Skeletal muscle satellite cell (primary cell): Measurements from ENCODE around the gene EBPL.
"Not testable (repeated sequence)": the region's sequence is repeated elsewhere in the genome, so short reads cannot be mapped to it uniquely, and the experiment has no call there.

Experiments
- H3K27me3 ChIP-seq: 2 replicates; pipeline ENCODE4 v1.7.0; 2013; ENCODE audit warnings: low read length; ENCODE audit not compliant: control insufficient read depth, insufficient read depth
- H3K36me3 ChIP-seq: 2 replicates; pipeline ENCODE4 v1.7.0; 2013; ENCODE audit warnings: mild to moderate bottlenecking, control low read depth, low read length; ENCODE audit not compliant: insufficient read depth
- H3K4me1 ChIP-seq: 2 replicates; pipeline ENCODE4 v1.7.0; 2013; ENCODE audit warnings: low read length; ENCODE audit not compliant: control insufficient read depth, insufficient read depth
- H3K4me2 ChIP-seq: 2 replicates; pipeline ENCODE4 v1.7.0; 2013; ENCODE audit warnings: mild to moderate bottlenecking, low read length
- H3K4me3 ChIP-seq: 2 replicates; pipeline ENCODE4 v1.7.0; 2013; ENCODE audit warnings: low read length
- H3K9ac ChIP-seq: 2 replicates; pipeline ENCODE4 v1.7.0; 2013; ENCODE audit warnings: mild to moderate bottlenecking, low read depth, low read length, moderate library complexity
- H3K9me3 ChIP-seq: replicated peaks from 2 replicates; pipeline ENCODE4 v1.7.0; 2013; ENCODE audit warnings: mild to moderate bottlenecking, control low read depth, low read length

EBPL gene

GRCh38 chr13:49629947-49630346 is 61.3 kb downstream of the EBPL start:
- H3K9me3 ChIP-seq, result no peaks in the 10 kb centered on the region
- H3K4me1 ChIP-seq, result peaks cover 6% of the 10 kb centered on the region
- no peak overlapping the region for H3K9ac ChIP-seq
- no peak overlapping the region for H3K4me3 ChIP-seq
- no peaks in the 10 kb centered on the region for H3K36me3 ChIP-seq
- H3K27me3 ChIP-seq, result no peaks in the 10 kb centered on the region
- no peak overlapping the region for H3K4me2 ChIP-seq

DNA sequence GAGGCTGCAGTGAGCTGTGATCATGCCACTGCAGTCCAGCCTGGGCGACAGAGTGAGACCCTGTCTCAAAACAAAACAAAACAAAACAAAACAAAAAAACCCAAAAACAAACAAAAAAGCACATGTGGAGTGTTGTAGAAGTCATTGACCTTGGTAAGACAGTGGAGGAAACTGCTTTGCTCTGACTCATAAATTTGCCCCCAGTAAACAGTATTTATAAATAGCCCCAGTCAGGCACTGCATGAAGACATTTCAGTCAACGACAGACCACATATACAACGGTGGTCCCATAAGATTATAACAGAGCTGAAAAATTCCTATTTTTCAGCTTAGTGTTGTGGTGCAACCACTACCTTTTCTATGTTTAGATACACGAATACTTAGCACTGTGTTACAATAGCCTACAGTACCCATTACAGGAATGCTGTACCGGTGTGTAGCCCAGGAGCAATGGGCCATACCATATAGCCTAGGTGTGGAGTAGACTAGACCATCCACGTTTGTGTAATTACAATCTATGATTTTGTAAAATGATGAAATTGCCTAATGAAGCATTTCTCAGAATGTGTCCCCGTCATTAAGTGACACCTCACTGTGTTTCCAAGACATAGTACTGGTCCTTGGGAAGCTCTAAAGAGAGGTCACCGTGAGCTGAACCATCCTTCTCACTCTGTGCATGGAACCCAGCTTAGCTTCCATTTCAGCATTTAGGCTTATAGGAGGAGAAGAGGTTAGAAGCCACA is 61.9 kb downstream of the EBPL start:
- Histone ChIP-seq H3K36me3 (no peaks in the 10 kb centered on the region), H3K4me2 (no peak overlapping the region), H3K4me1 (peaks cover 6% of the 10 kb centered on the region), H3K9me3 (no peaks in the 10 kb centered on the region), H3K27me3 (peaks cover 2% of the 10 kb centered on the region), H3K4me3 (no peak overlapping the region), H3K9ac (no peak overlapping the region)

- peaks cover 6% of the 10 kb centered on the region for H3K4me1 ChIP-seq
- no peak within 1 kb of the TSS for H3K4me2 ChIP-seq
- peaks cover 10% of the 10 kb centered on the region for H3K27me3 ChIP-seq
- no peak within 1 kb of the TSS for H3K4me3 ChIP-seq
- no peak within 1 kb of the TSS for H3K9ac ChIP-seq
- H3K36me3 ChIP-seq, result no peaks in the 10 kb centered on the region
- H3K9me3 ChIP-seq, result no peaks in the 10 kb centered on the region
These were observed 63.2 kb downstream of the EBPL start, which contains the start of gene ARL11 for GRCh38 chr13:49627831-49628652. TSS of gene ARL11 (plus strand) at chr13:49628507. CDS start at chr13:49630448, 1,941 bp downstream.

DNA sequence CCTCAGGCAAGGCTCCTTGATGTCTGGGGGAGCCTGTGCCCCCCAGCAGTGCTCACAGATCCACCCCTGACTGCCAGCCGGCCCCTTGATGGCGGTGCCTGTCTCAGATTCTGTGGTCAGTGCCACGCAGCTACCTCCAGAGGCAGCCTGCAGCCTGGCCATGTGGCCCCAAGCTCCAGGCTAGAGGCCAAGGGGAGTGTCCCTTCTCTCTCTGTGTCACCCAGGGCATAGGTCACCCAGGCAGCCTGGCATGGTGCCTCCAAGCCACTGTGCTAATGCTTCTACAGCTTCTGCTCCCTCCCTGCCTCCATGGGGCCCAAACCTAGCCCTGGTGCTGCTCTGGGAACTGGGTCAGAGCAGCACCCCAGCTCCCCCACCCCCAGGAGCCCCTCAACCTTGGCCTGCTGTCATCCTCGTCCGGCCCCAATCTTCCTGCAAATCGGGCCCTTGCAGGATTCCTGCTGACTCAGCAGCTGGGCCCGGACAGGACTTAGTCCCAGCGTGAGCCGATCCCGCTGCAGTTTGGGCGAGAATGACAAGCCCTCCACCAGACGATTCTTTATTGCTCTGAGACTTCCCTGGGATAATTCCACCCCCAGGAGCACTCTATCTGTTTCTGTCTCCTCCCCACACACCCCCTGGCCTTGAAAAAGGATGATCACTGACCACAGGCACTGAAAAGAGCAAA is 65.8 kb downstream of the EBPL start:
- peaks cover 10% of the 10 kb centered on the region for H3K27me3 ChIP-seq
- H3K4me1 ChIP-seq, result peaks cover 6% of the 10 kb centered on the region
- H3K4me2 ChIP-seq, result no peak overlapping the region
- H3K4me3 ChIP-seq, result no peak overlapping the region
- H3K9me3 ChIP-seq, result no peaks in the 10 kb centered on the region
- no peaks in the 10 kb centered on the region for H3K36me3 ChIP-seq
- H3K9ac ChIP-seq, result no peak overlapping the region

DNA sequence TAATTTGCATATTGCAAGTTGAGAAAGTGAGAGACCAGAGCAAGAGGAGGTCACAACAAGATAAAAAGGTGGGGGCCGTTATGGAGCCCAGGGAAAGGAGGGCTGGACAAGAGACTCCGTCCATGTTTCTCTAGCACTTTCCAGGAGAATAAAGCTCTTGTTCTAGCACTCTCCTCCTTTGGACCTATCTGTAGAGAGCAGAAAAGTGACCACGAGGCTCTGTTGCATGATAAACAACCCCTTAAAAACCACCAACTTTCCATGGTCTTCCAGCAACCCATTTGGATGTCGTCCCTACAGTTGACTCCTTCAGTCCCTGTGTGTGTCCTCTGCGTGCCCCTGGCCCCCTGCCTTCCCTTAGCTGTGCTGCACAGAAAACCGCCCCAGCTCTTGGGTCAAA is 67.1 kb downstream of the EBPL start:
- Histone ChIP-seq H3K4me1 (peaks cover 6% of the 10 kb centered on the region), H3K9ac (no peak overlapping the region), H3K36me3 (no peaks in the 10 kb centered on the region), H3K27me3 (peaks cover 10% of the 10 kb centered on the region), H3K4me3 (no peak overlapping the region), H3K4me2 (no peak overlapping the region), H3K9me3 (no peaks in the 10 kb centered on the region)

DNA sequence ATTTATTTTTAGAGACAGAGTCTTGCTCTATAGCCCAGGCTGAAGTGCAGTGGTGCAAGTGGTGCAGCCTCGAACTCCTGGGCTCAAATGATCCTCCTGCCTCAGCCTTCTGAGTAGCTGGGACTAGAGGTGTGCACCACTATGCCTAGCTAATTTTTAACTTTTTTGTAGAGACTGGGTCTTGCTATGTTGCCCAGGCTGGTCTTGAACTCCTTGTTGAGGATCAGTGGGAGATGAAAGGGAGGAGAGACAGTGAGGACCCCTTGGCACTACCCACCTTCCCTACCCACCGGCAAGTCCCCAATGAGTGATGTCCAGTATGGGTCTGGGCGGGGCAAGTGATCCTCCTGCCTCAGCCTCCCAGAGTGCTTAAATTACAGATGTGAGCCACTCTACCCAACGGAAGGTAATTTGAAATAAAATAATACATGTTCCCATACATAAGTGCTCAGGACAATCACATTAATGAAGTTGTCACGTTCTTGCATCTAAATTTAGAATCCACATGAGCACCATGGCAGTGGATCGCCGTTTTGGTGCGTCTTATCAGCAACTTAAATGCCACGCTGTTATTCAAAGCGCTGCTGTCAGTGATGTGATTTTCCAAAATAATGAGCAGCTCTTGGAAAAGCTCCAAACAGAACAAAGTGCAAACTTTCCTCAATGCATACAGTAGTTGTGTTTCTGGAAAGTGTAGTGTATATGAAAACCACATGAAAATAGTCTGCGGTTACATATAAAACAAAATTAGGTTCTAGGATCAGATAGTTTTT is 68.9 kb downstream of the EBPL start:
- Histone ChIP-seq H3K36me3 (no peaks in the 10 kb centered on the region), H3K4me2 (no peak overlapping the region), H3K4me3 (no peak overlapping the region), H3K4me1 (peaks cover 6% of the 10 kb centered on the region), H3K9ac (no peak overlapping the region), H3K27me3 (peaks cover 10% of the 10 kb centered on the region), H3K9me3 (no peaks in the 10 kb centered on the region)

- Histone ChIP-seq H3K9ac (no peak overlapping the region), H3K4me1 (no peaks in the 10 kb centered on the region), H3K9me3 (no peaks in the 10 kb centered on the region), H3K36me3 (no peaks in the 10 kb centered on the region), H3K27me3 (peaks cover 10% of the 10 kb centered on the region), H3K4me2 (no peak overlapping the region), H3K4me3 (no peak overlapping the region)
These were observed 71.1 kb downstream of the EBPL start for GRCh38 chr13:49620170-49620621.

DNA sequence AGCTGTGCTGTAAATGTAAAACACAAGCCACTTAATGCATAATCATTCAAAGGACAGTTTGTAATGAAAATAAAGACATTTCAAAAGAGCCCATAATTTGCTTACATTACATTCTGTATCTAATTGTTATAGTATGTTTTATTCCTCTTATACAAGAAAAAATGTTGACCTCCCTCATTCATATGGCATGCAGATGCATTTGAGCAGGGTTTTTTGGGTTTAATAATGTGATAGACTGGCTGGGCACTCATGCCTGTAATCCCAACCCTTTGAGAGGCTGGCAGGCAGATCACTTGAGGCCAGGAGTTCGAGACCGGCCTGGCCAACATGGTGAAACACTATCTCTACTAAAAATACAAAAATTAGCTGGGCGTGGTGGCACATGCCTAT is 74.6 kb downstream of the EBPL start:
- Histone ChIP-seq H3K9ac (no peak overlapping the region), H3K36me3 (no peaks in the 10 kb centered on the region), H3K4me2 (no peak overlapping the region), H3K27me3 (no peaks in the 10 kb centered on the region), H3K4me1 (no peaks in the 10 kb centered on the region), H3K9me3 (no peaks in the 10 kb centered on the region), H3K4me3 (no peak overlapping the region)

DNA sequence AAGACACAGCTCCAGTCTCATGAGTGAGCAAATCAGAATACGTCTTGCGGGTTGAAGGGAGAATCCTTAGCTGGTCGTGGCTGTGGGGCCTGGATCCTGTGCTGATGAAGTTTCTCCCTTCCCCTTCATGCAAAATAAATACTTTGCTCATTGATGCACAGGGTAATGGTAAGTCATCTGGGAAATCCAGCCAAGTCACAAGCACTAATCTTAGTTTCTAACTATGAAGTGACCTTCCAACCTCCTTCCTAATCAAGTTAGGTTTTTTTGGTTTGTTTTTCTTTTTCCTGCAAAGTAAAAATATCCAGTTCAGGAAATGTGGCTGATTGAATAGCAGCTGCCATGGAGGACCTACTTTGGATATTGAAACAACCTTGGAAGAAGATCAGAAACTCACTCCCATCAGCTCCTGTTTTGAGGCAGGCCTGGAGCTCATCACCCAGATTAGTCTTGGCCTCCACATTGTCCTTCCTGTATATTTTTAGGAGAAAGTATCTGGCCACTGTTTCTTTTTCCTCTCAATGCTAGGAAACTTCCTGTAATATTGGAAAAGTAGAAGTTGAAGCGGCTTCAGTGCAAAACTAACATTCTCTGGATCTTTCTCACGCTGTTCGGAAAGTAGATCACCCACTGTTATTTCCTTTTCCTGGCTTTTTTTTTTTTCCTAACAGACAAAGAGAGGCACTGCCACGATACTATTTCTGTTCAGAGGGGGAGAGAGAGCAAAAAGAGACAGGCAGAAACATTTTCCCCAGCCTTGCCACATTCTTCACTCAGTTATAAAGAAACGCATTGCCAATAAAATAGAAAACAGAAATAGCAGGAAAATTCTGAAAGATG is 75.2 kb downstream of the EBPL start:
- Histone ChIP-seq H3K4me1 (no peaks in the 10 kb centered on the region), H3K9me3 (no peaks in the 10 kb centered on the region), H3K4me2 (no peak overlapping the region), H3K36me3 (no peaks in the 10 kb centered on the region), H3K4me3 (no peak overlapping the region), H3K27me3 (no peaks in the 10 kb centered on the region), H3K9ac (no peak overlapping the region)

- not testable (repeated sequence) for H3K27me3 ChIP-seq, H3K4me1 ChIP-seq, H3K4me2 ChIP-seq, H3K36me3 ChIP-seq, H3K9me3 ChIP-seq, H3K9ac ChIP-seq, H3K4me3 ChIP-seq
These were observed 79.2 kb downstream of the EBPL start for GRCh38 chr13:49612042-49612441.
